AG04449 (cell line): Measurements from ENCODE around the gene KL.

Experiments
- CTCF ChIA-PET: fragments of 350-600 bp; formaldehyde crosslinking; extraction: SDS; loops from one replicate; lab custom pipeline; 2021; ENCODE audit warnings: antibody characterized with exemption; lab: Yijun Ruan, JAX
- POLR2A ChIA-PET: fragments of 400-600, 350-600 bp; formaldehyde crosslinking; extraction: SDS; loops from one replicate; lab custom pipeline; 2020; ENCODE audit warnings: antibody characterized with exemption, inconsistent platforms; lab: Yijun Ruan, JAX
- DNase-seq: peaks from one replicate; pipeline ENCODE4 v3.0.0-alpha.2; 2010; ENCODE audit warnings: low read depth, low spot score
- H3K4me3 ChIP-seq: 2 replicates; pipeline ENCODE4 v1.5.1; 2011; ENCODE audit warnings: low read depth, mild to moderate bottlenecking, control low read depth, low read length
- TF ChIP-seq, protein P1 (sequence below): IDR thresholded peaks from one replicate; pipeline ENCODE4 v1.5.1; 2011; ENCODE audit warnings: mild to moderate bottlenecking, moderate library complexity, low read length, control low read depth, inconsistent platforms; ENCODE audit not compliant: insufficient read depth; ENCODE audit errors: missing control alignments

KL gene

DNA sequence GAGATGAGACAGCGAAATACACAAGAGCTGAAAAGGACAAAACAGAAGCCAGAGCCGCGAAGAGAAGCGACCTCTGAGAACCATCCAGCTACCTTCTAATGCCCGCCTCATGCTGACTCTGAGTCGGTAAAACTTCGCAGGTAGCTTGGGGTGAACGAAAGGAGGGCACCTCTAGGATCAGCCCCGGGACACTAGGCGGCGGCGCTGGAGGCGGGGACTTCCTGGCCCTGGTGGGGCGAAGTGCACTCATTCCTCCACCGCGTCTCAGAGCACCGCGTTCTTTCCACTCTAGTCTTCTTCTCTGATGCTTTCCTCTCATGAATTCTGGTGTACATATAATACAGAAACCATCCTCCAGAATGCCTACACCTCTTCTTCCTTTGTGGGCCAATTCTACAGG, 50.1 kb downstream of the KL start:
- TF ChIP-seq, protein P1, sequence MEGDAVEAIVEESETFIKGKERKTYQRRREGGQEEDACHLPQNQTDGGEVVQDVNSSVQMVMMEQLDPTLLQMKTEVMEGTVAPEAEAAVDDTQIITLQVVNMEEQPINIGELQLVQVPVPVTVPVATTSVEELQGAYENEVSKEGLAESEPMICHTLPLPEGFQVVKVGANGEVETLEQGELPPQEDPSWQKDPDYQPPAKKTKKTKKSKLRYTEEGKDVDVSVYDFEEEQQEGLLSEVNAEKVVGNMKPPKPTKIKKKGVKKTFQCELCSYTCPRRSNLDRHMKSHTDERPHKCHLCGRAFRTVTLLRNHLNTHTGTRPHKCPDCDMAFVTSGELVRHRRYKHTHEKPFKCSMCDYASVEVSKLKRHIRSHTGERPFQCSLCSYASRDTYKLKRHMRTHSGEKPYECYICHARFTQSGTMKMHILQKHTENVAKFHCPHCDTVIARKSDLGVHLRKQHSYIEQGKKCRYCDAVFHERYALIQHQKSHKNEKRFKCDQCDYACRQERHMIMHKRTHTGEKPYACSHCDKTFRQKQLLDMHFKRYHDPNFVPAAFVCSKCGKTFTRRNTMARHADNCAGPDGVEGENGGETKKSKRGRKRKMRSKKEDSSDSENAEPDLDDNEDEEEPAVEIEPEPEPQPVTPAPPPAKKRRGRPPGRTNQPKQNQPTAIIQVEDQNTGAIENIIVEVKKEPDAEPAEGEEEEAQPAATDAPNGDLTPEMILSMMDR: no peak

DNA sequence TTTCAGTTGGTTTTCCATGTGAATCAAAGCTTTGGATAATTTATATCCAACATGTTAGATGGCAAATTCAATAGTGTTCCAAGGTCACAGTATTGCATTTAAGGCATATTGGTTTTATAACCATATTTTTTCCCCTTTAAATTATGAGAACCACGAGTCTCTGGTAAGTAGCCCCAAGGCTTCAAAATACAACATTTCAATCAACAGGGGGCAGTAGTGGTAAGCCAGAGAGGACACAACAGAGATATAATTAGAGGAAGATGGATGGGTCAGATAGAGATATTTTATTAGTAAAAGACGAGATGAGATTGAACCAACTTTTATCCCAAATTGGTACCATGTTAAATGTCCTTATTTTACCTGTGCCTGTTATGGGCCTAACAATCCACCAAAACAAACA, 53.1 kb downstream of the KL start:
- POLR2A ChIA-PET: no interaction called here
- TF ChIP-seq, protein P1: no peak
- H3K4me3 ChIP-seq: no peak overlapping the region
- DNase-seq: no peak
- CTCF ChIA-PET: interaction anchor here (1.3 kb wide), 1 partner anchor 12 kb away, joined by 3 read pairs; no protein-coding TSS in a partner anchor

More for the DNA sequence above, 50.1 kb downstream of the KL start:
- H3K4me3 ChIP-seq: no peak overlapping the region
- POLR2A ChIA-PET: no interaction called here
- no peak for DNase-seq
- CTCF ChIA-PET: no interaction called here

DNA sequence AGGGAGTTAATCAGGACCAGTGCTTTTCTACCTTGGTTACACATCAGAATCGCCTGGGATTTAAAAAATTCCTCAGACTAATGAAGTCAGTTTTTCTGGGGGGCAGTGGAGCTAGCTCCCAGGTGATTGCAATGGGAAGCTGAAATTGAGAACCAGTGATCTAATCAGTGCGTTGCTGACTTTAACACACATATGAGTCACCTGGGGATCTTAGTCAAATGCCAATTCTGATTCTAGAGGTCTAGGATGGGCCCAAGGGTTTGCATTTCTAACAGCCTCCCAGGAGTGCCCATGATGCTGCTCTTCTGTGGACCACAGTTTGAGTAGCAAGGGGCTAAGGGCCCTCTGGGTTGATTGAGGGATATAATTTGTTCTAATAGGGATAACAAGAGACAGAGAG, 54.5 kb downstream of the KL start:
- TF ChIP-seq, protein P1: no peak
- DNase-seq: no peak
- no peak overlapping the region for H3K4me3 ChIP-seq
- ChIA-PET POLR2A (no interaction called here), CTCF (interaction anchor here (0.9 kb wide), 1 partner anchor 13 kb away, joined by 3 read pairs; no protein-coding TSS in a partner anchor)

DNA sequence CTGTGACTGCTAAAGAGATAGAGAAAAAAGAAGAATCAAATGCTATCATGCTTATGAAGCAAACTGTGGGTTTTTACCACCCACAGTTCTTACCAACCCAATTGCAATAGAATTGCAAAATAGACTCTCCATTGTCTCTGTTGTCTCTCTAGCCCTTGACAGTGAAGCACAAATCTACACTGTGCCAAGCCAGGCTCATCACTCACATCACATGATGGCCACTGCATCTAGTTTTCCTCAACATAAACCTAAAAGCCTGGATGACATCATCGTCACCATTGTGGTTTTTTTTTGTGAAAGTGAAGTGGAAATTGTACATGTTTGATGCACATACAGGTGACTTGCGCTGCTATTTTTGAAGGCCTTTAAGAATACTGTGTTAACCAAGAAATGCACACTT, 56.1 kb downstream of the KL start:
- POLR2A ChIA-PET: no interaction called here

DNA sequence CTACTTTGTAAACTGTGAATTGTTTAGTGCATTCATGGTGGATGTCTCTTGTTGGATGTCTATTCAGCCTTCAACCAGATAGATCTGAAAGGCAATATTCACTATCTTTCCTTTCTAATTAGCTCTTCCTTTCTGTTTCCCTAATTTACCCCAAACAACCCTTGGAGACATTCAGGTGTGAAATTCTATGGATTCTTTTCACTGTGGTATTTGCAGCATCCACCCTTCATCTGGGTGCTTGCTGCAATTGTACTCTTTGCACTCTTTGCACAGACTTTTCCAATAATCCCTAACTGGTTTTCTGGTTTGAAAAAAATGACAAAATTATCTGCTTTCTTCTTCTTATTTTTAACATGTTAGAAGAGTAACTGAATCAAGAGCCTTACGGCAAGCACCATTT, 56.5 kb downstream of the KL start:
- ChIA-PET POLR2A (no interaction called here), CTCF (no interaction called here)
- H3K4me3 ChIP-seq: no peak overlapping the region
- TF ChIP-seq, protein P1: no peak
- no peak for DNase-seq

More for the DNA sequence above, 56.1 kb downstream of the KL start:
- H3K4me3 ChIP-seq: no peak overlapping the region
- no peak for DNase-seq
- TF ChIP-seq, protein P1: no peak
- CTCF ChIA-PET: no interaction called here

DNA sequence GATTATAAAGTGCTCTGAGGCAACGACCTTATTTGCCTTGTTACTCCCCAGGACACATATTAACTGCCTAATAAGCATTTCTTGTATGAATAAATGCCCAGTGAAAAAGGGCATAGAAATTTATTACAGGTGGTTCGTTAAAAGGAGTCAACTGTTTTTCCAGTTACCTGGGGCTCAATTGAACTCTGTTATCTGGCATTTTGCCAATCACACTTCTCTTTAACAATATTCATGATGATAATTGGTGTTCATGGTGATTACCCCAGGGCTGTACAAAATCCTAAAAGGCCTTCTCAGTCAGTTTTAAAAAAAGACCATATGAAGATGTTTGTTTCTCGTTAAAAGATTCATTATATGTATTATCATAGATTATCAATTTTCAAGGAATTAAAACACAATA, 57.1 kb downstream of the KL start:
- H3K4me3 ChIP-seq: no peak overlapping the region
- no peak for DNase-seq
- CTCF ChIA-PET: no interaction called here
- POLR2A ChIA-PET: no interaction called here
- TF ChIP-seq, protein P1: no peak
